HG03432 (cell line): Measurements from ENCODE around the gene NIN.
"Not testable (repeated sequence)": the region's sequence is repeated elsewhere in the genome, so short reads cannot be mapped to it uniquely, and the experiment has no call there.

ENCODE experiments used
- ATAC-seq: cut with Tn5 transposase; IDR thresholded peaks from one replicate; pipeline ENCODE4 v1.9.1; 2021; ENCODE audit warnings: mild to moderate bottlenecking, moderate library complexity; ENCODE audit not compliant: unreplicated experiment

Gene NIN

GRCh38 chr14:50819303-50819702 is 11.7 kb downstream of the NIN start:
- not testable (repeated sequence) for ATAC-seq

- no peak for ATAC-seq
Measured at GRCh38 chr14:50816395-50817047, 14.4 kb downstream of the NIN start.

- not testable (repeated sequence) for ATAC-seq
Measured at GRCh38 chr14:50815526-50815925, 15.4 kb downstream of the NIN start.

- not testable (repeated sequence) for ATAC-seq
Measured at GRCh38 chr14:50815058-50815457, 15.9 kb downstream of the NIN start.

- ATAC-seq = no peak
Measured at GRCh38 chr14:50814161-50814560, 16.8 kb downstream of the NIN start.

GRCh38 chr14:50813544-50813863 is 17.5 kb downstream of the NIN start:
- peak; percentile 66 for ATAC-seq

GRCh38 chr14:50812856-50813543 is 18.0 kb downstream of the NIN start:
- peak; percentile 16 for ATAC-seq

- ATAC-seq = no peak
Measured at GRCh38 chr14:50812180-50812579, 18.8 kb downstream of the NIN start.

- ATAC-seq = no peak
Measured at GRCh38 chr14:50808053-50808452, 22.9 kb downstream of the NIN start.

- ATAC-seq = no peak
Measured at GRCh38 chr14:50806241-50806933, 24.6 kb downstream of the NIN start.

- no peak for ATAC-seq
Measured at GRCh38 chr14:50805396-50805795, 25.6 kb downstream of the NIN start.

GRCh38 chr14:50804181-50804721 is 26.7 kb downstream of the NIN start:
- no peak for ATAC-seq

GRCh38 chr14:50801706-50802105 is 29.3 kb downstream of the NIN start:
- ATAC-seq = no peak

GRCh38 chr14:50800032-50800431 is 30.9 kb downstream of the NIN start:
- ATAC-seq = no peak

GRCh38 chr14:50798048-50798421 is 32.9 kb downstream of the NIN start:
- ATAC-seq = peak; percentile 76

- no peak for ATAC-seq
Measured at GRCh38 chr14:50797250-50798047, 33.5 kb downstream of the NIN start.

GRCh38 chr14:50796390-50796789 is 34.6 kb downstream of the NIN start:
- ATAC-seq = no peak

- ATAC-seq = no peak
Measured at GRCh38 chr14:50795909-50796308, 35.1 kb downstream of the NIN start.

- ATAC-seq = no peak
Measured at GRCh38 chr14:50795142-50795541, 35.8 kb downstream of the NIN start.

GRCh38 chr14:50794068-50794645 is 36.8 kb downstream of the NIN start:
- ATAC-seq = no peak

GRCh38 chr14:50792634-50793068 is 38.3 kb downstream of the NIN start:
- ATAC-seq = no peak
